ENCODE measurements around the gene PTH1R.

- no peak for TF ChIP-seq YY1 (IDR thresholded peaks at IDR 0.05; ENCODE audit: insufficient read depth, insufficient read length)
- TF ChIP-seq ZNF274 (IDR thresholded peaks at IDR 0.05; ENCODE audit: low read depth, low read length) = no peak
- no peak for TF ChIP-seq SUZ12 (IDR thresholded peaks at IDR 0.05; ENCODE audit: extremely low read depth, insufficient read depth, insufficient read length)
These were observed 16.2 kb downstream of the PTH1R start for GRCh38 chr3:46893763-46894162.
